ENCODE results near the gene C9orf50. TPM values are rescaled to one million over a fixed set of nuclear protein-coding genes. Genes with fewer than 3 reads are reported as not detected.
A peak's percentile ranks its signal among the peaks of the same experiment; 100 is the strongest.

C9orf50 gene
- total RNA-seq, 1 donor from 2014 or later = not detected

GRCh38 chr9:129586685-129587084 lies 34.2 kb downstream of the C9orf50 start:
- Histone ChIP-seq H3K36me3 (no peaks in the 10 kb centered on the region), H3K27ac (no peak overlapping the region), H3K4me1 (no peaks in the 10 kb centered on the region), H3K27me3 (no peaks in the 10 kb centered on the region), H3K4me3 (no peak overlapping the region), H3K9me3 (no peaks in the 10 kb centered on the region)
- intact Hi-C loops (cut with DNase I) = no loop called here
- DNase-seq = no peak
- ATAC-seq = no peak
- TF ChIP-seq, protein P1, sequence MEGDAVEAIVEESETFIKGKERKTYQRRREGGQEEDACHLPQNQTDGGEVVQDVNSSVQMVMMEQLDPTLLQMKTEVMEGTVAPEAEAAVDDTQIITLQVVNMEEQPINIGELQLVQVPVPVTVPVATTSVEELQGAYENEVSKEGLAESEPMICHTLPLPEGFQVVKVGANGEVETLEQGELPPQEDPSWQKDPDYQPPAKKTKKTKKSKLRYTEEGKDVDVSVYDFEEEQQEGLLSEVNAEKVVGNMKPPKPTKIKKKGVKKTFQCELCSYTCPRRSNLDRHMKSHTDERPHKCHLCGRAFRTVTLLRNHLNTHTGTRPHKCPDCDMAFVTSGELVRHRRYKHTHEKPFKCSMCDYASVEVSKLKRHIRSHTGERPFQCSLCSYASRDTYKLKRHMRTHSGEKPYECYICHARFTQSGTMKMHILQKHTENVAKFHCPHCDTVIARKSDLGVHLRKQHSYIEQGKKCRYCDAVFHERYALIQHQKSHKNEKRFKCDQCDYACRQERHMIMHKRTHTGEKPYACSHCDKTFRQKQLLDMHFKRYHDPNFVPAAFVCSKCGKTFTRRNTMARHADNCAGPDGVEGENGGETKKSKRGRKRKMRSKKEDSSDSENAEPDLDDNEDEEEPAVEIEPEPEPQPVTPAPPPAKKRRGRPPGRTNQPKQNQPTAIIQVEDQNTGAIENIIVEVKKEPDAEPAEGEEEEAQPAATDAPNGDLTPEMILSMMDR (IDR thresholded peaks at IDR 0.05) = no peak

DNA sequence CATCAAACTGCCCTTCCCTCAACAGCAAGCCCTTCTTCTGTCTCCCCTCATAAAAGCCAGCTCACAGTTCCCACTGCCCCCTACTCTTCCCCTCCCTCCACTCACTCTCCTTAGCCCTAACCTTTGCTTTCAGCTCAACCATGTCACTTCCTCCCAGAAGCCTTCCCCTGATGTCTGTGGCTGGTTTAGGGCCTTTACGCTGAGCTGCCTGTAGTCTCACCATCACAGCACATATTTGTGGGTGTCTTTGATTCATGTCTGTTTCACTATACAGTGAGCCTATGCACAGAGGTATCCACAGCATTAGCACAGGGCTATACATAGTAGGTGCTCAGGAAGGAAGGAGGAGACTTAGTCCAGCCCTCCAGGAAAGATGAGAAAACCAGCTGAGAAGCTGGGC lies 34.7 kb downstream of the C9orf50 start:
- TF ChIP-seq, protein P1 (IDR thresholded peaks at IDR 0.05) = no peak
- Histone ChIP-seq H3K27me3 (no peaks in the 10 kb centered on the region), H3K4me1 (no peaks in the 10 kb centered on the region), H3K27ac (no peak overlapping the region), H3K4me3 (no peak overlapping the region), H3K9me3 (no peaks in the 10 kb centered on the region), H3K36me3 (no peaks in the 10 kb centered on the region)
- ATAC-seq (no peak), DNase-seq (no peak)
- intact Hi-C loops (cut with DNase I) = no loop called here

DNA sequence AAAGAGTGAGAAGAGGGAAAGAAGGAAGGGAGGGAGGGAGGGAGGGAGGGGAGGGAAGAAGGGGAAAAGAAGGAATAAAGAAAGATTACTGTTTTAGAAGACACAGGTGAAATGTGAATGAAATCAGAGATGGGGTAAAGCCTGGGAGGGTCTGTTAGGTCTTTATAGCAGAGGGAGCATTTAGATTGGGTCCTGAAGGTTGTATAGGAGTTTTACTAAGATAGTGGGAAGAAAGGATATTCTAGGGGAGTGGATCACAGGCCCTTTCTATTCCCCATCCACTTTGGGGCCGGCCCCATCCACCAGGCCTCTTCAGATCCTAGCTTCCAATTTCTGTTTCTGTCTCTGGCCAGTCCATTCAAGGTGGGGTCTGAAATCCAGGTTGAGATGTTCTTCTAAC lies 35.5 kb downstream of the C9orf50 start:
- H3K27ac ChIP-seq = no peak overlapping the region

DNA sequence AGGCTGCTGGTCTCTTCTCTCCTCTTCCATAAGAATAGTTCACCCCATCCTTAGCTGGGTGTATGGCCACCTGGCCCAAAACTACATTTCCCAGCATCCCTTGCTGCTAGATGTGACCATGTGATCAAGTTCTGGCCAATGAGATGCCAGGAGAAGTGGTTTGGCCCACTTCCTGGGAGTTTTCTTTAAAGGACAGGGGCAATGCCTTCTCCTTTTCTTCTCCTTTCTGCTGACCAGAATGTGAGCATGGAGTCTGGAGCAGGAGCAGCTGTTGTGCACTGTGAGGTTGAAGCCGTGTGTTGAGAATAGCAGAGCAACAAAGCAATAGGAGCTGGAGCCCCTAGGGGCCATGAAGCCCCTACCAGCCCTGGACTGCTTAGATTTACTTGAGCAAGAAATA lies 36.8 kb downstream of the C9orf50 start:
- no peak overlapping the region for H3K4me3 ChIP-seq

More for the DNA sequence above, 35.5 kb downstream of the C9orf50 start:
- ATAC-seq (no peak), DNase-seq (no peak)
- H3K27me3 ChIP-seq = no peaks in the 10 kb centered on the region
- no peak overlapping the region for H3K4me3 ChIP-seq
- H3K4me1 ChIP-seq = no peaks in the 10 kb centered on the region
- no peaks in the 10 kb centered on the region for H3K9me3 ChIP-seq
- H3K36me3 ChIP-seq = no peaks in the 10 kb centered on the region
- TF ChIP-seq, protein P1 (IDR thresholded peaks at IDR 0.05) = no peak
- intact Hi-C loops (cut with DNase I) = no loop called here

DNA sequence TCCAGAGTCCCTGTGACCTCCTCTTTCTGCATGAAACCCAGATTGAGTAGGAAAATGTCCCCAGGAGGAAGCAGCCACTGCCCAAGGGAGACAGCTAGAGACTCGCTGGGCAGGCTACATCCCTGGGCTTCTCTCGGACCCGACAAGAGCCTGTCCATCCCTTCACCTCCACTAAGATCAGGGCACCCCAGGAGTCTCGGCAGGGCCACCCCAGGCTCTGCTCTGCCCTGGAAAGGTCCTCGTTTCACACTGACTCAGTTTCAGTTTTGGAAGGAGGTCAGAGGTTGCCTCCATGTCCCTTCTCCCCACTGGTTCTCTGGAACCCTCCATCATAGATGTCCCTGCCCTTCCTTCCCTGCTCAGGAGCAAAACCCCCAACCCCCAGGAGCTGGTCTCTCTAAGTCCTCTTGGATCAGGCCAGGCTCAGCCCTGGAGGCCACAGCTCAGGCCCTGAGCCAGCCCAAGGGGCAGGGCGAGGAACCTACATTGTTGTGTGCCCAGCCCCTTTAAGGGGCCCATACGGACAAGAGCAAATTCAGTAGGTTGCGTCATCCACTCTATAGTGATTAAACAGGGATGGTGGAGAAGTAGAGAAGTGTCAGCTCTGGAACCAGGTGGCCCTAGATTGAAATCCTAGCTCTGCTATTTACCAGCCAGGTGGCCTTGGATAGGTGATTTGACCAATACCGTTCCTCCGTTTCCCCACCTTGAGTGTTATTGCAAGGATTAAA lies 37.4 kb downstream of the C9orf50 start:
- ATAC-seq (peak; percentile 58), DNase-seq (no peak)
- H3K27me3 ChIP-seq = no peaks in the 10 kb centered on the region
- no peak overlapping the region for H3K27ac ChIP-seq
- no peaks in the 10 kb centered on the region for H3K36me3 ChIP-seq
- TF ChIP-seq, protein P1 (IDR thresholded peaks at IDR 0.05) = no peak
- H3K4me3 ChIP-seq = no peak overlapping the region
- H3K9me3 ChIP-seq = no peaks in the 10 kb centered on the region
- intact Hi-C loops (cut with DNase I) = no loop called here
- H3K4me1 ChIP-seq = no peaks in the 10 kb centered on the region

More for the DNA sequence above, 36.8 kb downstream of the C9orf50 start:
- no peaks in the 10 kb centered on the region for H3K9me3 ChIP-seq
- DNase-seq (no peak), ATAC-seq (peak; percentile 91)
- H3K36me3 ChIP-seq = no peaks in the 10 kb centered on the region
- H3K27ac ChIP-seq = peak overlapping the region; percentile 55
- no peaks in the 10 kb centered on the region for H3K4me1 ChIP-seq
- H3K27me3 ChIP-seq = no peaks in the 10 kb centered on the region
- intact Hi-C loops (cut with DNase I) = no loop called here
- TF ChIP-seq, protein P1 (IDR thresholded peaks at IDR 0.05) = no peak
